Measurements from ENCODE around the gene ACOT11.

GRCh38 chr1:54519709-54520108 lies 28.3 kb upstream of the ACOT11 start:
- TF ChIP-seq, protein P1, sequence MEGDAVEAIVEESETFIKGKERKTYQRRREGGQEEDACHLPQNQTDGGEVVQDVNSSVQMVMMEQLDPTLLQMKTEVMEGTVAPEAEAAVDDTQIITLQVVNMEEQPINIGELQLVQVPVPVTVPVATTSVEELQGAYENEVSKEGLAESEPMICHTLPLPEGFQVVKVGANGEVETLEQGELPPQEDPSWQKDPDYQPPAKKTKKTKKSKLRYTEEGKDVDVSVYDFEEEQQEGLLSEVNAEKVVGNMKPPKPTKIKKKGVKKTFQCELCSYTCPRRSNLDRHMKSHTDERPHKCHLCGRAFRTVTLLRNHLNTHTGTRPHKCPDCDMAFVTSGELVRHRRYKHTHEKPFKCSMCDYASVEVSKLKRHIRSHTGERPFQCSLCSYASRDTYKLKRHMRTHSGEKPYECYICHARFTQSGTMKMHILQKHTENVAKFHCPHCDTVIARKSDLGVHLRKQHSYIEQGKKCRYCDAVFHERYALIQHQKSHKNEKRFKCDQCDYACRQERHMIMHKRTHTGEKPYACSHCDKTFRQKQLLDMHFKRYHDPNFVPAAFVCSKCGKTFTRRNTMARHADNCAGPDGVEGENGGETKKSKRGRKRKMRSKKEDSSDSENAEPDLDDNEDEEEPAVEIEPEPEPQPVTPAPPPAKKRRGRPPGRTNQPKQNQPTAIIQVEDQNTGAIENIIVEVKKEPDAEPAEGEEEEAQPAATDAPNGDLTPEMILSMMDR (IDR thresholded peaks at IDR 0.05): no peak
- TF ChIP-seq POLR2A (IDR thresholded peaks at IDR 0.05; ENCODE audit: low read depth): no peak
